ENCODE results near the gene CGRRF1. TPM values are rescaled to one million over a fixed set of nuclear protein-coding genes. Genes with fewer than 3 reads are reported as not detected.

The CGRRF1 gene
- total and polyA plus RNA-seq, 4 donors = 11.2 to 21.5 (median 16.7) TPM

GRCh38 chr14:54487771-54488170 is 21.9 kb upstream of the CGRRF1 start:
- H3K27ac ChIP-seq (ENCODE audit: low read depth in 1 of 2, low read length in 1 of 2) = peak overlapping the region in 1 of 2 donors; percentile 100
- ATAC-seq (ENCODE audit: insufficient read depth, low FRiP score) (no peak), DNase-seq (peak in 2 of 3 donors; percentile 39 to 56)
- H3K4me3 ChIP-seq = no peak overlapping the region
- H3K4me1 ChIP-seq (ENCODE audit: control insufficient read depth in 5 of 5, insufficient read depth in 5 of 5, low read length in 5 of 5) = peaks cover 0 to 17% (median 3%) of the 10 kb centered on the region in 5 donors
- H3K9me3 ChIP-seq (ENCODE audit: control insufficient read depth in 4 of 4, insufficient read depth in 3 of 4, low read length in 3 of 4) = no peaks in the 10 kb centered on the region
- H3K27me3 ChIP-seq (ENCODE audit: control insufficient read depth in 3 of 3, insufficient read depth in 3 of 3, low read length in 2 of 3) = no peaks in the 10 kb centered on the region
- no peak for TF ChIP-seq CTCF (IDR thresholded peaks at IDR 0.05; ENCODE audit: control extremely low read depth, extremely low read depth)
- H3K36me3 ChIP-seq (ENCODE audit: control insufficient read depth in 4 of 4, insufficient read depth in 4 of 4, low read length in 4 of 4) = peaks cover 0 to 5% (median 3%) of the 10 kb centered on the region in 4 donors
- WGBS, 2 donors = 43 to 62% methylated on average over 4 of the region's 4 CpGs
- H3K9ac ChIP-seq (ENCODE audit: insufficient read depth in 1 of 2, low read length in 2 of 2) = peak overlapping the region; percentile 81 to 83

- no peaks in the 10 kb centered on the region for H3K9me3 ChIP-seq (ENCODE audit: control insufficient read depth in 4 of 4, insufficient read depth in 3 of 4, low read length in 3 of 4)
- H3K36me3 ChIP-seq (ENCODE audit: control insufficient read depth in 4 of 4, insufficient read depth in 4 of 4, low read length in 4 of 4) = peaks cover 0 to under 1% (median 0%) of the 10 kb centered on the region in 4 donors
- peaks cover 0 to 13% (median 3%) of the 10 kb centered on the region in 5 donors for H3K4me1 ChIP-seq (ENCODE audit: control insufficient read depth in 5 of 5, insufficient read depth in 5 of 5, low read length in 5 of 5)
- WGBS, 2 donors = 0 to 2% methylated on average over 9 of the region's 9 CpGs
- peak overlapping the region; percentile 94 to 100 for H3K27ac ChIP-seq (ENCODE audit: low read depth in 1 of 2, low read length in 1 of 2)
- no peak for ATAC-seq (ENCODE audit: insufficient read depth, low FRiP score)
- no peak for DNase-seq
- no peaks in the 10 kb centered on the region for H3K27me3 ChIP-seq (ENCODE audit: control insufficient read depth in 3 of 3, insufficient read depth in 3 of 3, low read length in 2 of 3)
- peak overlapping the region; percentile 81 to 83 for H3K9ac ChIP-seq (ENCODE audit: insufficient read depth in 1 of 2, low read length in 2 of 2)
- peak overlapping the region; percentile 61 for H3K4me3 ChIP-seq
- TF ChIP-seq CTCF (IDR thresholded peaks at IDR 0.05; ENCODE audit: control extremely low read depth, extremely low read depth) = no peak
Measured at GRCh38 chr14:54488318-54488645, 21.4 kb upstream of the CGRRF1 start.

GRCh38 chr14:54488646-54489317 is 20.9 kb upstream of the CGRRF1 start, which contains the start of gene GMFB:
Gene GMFB (minus strand): TSS chr14:54488980. CDS start chr14:54488927, 53 bp downstream.
- ATAC-seq (ENCODE audit: insufficient read depth, low FRiP score) = peak; percentile 94
- Histone ChIP-seq H3K9ac (ENCODE audit: insufficient read depth in 1 of 2, low read length in 2 of 2) (peak within 1 kb of the TSS; percentile 81 to 83), H3K36me3 (ENCODE audit: control insufficient read depth in 4 of 4, insufficient read depth in 4 of 4, low read length in 4 of 4) (no peaks in the 10 kb centered on the region), H3K27ac (ENCODE audit: low read depth in 1 of 2, low read length in 1 of 2) (peak within 1 kb of the TSS; percentile 94 to 100), H3K9me3 (ENCODE audit: control insufficient read depth in 4 of 4, insufficient read depth in 3 of 4, low read length in 3 of 4) (no peaks in the 10 kb centered on the region), H3K4me1 (ENCODE audit: control insufficient read depth in 5 of 5, insufficient read depth in 5 of 5, low read length in 5 of 5) (peaks cover 0 to 12% (median 3%) of the 10 kb centered on the region in 5 donors), H3K4me3 (peak within 1 kb of the TSS; percentile 61), H3K27me3 (ENCODE audit: control insufficient read depth in 3 of 3, insufficient read depth in 3 of 3, low read length in 2 of 3) (no peaks in the 10 kb centered on the region)
- WGBS, 2 donors = 0% methylated on average over 49 to 51 of the region's 51 CpGs
- TF ChIP-seq CTCF (IDR thresholded peaks at IDR 0.05; ENCODE audit: control extremely low read depth, extremely low read depth) = no peak
- DNase-seq = peak; percentile 94 to 96 (median 94)

All from lung (tissue), 12 donors.